ENCODE data around the gene DDX56. TPM values are rescaled to one million over a fixed set of nuclear protein-coding genes. Genes with fewer than 3 reads are reported as not detected.

DDX56 gene
- total and polyA plus RNA-seq, 5 donors from 2014 or later: 42.3 to 108 (median 47.8) TPM

DNA sequence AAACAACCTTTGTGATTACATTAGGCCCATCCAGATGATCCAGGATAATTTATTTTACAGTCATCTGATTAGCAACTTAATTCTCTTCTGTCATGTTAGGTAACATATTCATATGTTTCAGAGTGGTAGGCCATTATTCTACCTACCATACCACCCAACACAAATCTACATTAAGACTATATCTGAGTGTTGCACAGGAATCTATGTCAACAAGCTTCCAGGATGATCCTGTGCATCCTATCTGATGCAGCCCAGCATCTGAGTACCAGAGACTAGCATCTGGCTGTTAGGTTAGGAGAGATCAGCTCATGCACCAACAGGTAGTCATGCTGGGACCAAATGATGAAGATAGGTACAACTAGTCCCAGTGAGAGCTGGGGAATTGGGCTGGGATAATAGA is 1.3 kb upstream of the DDX56 start:
- no peaks in the 10 kb centered on the region for H3K27me3 Mint-ChIP-seq
- H3K27ac Mint-ChIP-seq: peak overlapping the region; percentile 98 to 100 (median 99)
- H3K4me3 Mint-ChIP-seq: peak overlapping the region; percentile 94 to 97 (median 96)
- H3K9me3 ChIP-seq (ENCODE audit: control insufficient read depth in 2 of 2, low read length in 2 of 2): no peaks in the 10 kb centered on the region
- H3K9me3 Mint-ChIP-seq: no peaks in the 10 kb centered on the region
- no peaks in the 10 kb centered on the region for H3K27me3 ChIP-seq (ENCODE audit: control insufficient read depth, insufficient read depth, low read length)
- peak overlapping the region; percentile 88 for H3K27ac ChIP-seq (ENCODE audit: insufficient read depth, low read length, poor library complexity, severe bottlenecking)
- DNase-seq (no peak), ATAC-seq (ENCODE audit: low read depth in 2 of 2) (no peak)
- H3K4me1 ChIP-seq (ENCODE audit: control insufficient read depth, insufficient read depth, low read length, poor library complexity, severe bottlenecking): peaks cover 31% of the 10 kb centered on the region
- peaks cover 51% of the 10 kb centered on the region for H3K36me3 ChIP-seq (ENCODE audit: control insufficient read depth, insufficient read depth, low read length)
- H3K4me3 ChIP-seq (ENCODE audit: low read depth, low read length): peak overlapping the region; percentile 10
- peaks cover 8 to 57% (median 29%) of the 10 kb centered on the region in 4 donors for H3K4me1 Mint-ChIP-seq
- peaks cover 26% of the 10 kb centered on the region for H3K36me3 Mint-ChIP-seq

- Mint-ChIP-seq H3K36me3 (peaks cover 26% of the 10 kb centered on the region), H3K27ac (peak overlapping the region; percentile 98 to 100 (median 99))
These were observed 672 bp upstream of the DDX56 start for GRCh38 chr7:44574287-44574872.

GRCh38 chr7:44572771-44573170 is 937 bp downstream of the DDX56 start:
- H3K4me1 Mint-ChIP-seq: peaks cover 8 to 40% (median 18%) of the 10 kb centered on the region in 4 donors
- no peak for ATAC-seq (ENCODE audit: low read depth in 2 of 2)
- Histone ChIP-seq H3K4me3 (ENCODE audit: low read depth, low read length) (peak overlapping the region; percentile 85), H3K36me3 (ENCODE audit: control insufficient read depth, insufficient read depth, low read length) (peaks cover 52% of the 10 kb centered on the region), H3K4me1 (ENCODE audit: control insufficient read depth, insufficient read depth, low read length, poor library complexity, severe bottlenecking) (peaks cover 31% of the 10 kb centered on the region), H3K9me3 (ENCODE audit: control insufficient read depth in 2 of 2, low read length in 2 of 2) (no peaks in the 10 kb centered on the region), H3K27me3 (ENCODE audit: control insufficient read depth, insufficient read depth, low read length) (no peaks in the 10 kb centered on the region), H3K27ac (ENCODE audit: insufficient read depth, low read length, poor library complexity, severe bottlenecking) (peak overlapping the region; percentile 88)
- H3K4me3 Mint-ChIP-seq: peak overlapping the region; percentile 94 to 97 (median 96)
- H3K9me3 Mint-ChIP-seq: no peaks in the 10 kb centered on the region
- H3K27me3 Mint-ChIP-seq: no peaks in the 10 kb centered on the region
- DNase-seq: no peak
- peak overlapping the region; percentile 98 to 100 (median 99) for H3K27ac Mint-ChIP-seq
- H3K36me3 Mint-ChIP-seq: peaks cover 32% of the 10 kb centered on the region

More at GRCh38 chr7:44574287-44574872, 672 bp upstream of the DDX56 start:
- peak overlapping the region; percentile 94 to 97 (median 96) for H3K4me3 Mint-ChIP-seq
- peak overlapping the region; percentile 88 for H3K27ac ChIP-seq (ENCODE audit: insufficient read depth, low read length, poor library complexity, severe bottlenecking)
- peaks cover 8 to 50% (median 22%) of the 10 kb centered on the region in 4 donors for H3K4me1 Mint-ChIP-seq
- no peaks in the 10 kb centered on the region for H3K27me3 Mint-ChIP-seq
- no peaks in the 10 kb centered on the region for H3K27me3 ChIP-seq (ENCODE audit: control insufficient read depth, insufficient read depth, low read length)
- peaks cover 51% of the 10 kb centered on the region for H3K36me3 ChIP-seq (ENCODE audit: control insufficient read depth, insufficient read depth, low read length)
- H3K9me3 Mint-ChIP-seq: no peaks in the 10 kb centered on the region
- DNase-seq (no peak), ATAC-seq (ENCODE audit: low read depth in 2 of 2) (no peak)
- H3K4me3 ChIP-seq (ENCODE audit: low read depth, low read length): peak overlapping the region; percentile 85
- H3K4me1 ChIP-seq (ENCODE audit: control insufficient read depth, insufficient read depth, low read length, poor library complexity, severe bottlenecking): peaks cover 31% of the 10 kb centered on the region
- no peaks in the 10 kb centered on the region for H3K9me3 ChIP-seq (ENCODE audit: control insufficient read depth in 2 of 2, low read length in 2 of 2)

DNA sequence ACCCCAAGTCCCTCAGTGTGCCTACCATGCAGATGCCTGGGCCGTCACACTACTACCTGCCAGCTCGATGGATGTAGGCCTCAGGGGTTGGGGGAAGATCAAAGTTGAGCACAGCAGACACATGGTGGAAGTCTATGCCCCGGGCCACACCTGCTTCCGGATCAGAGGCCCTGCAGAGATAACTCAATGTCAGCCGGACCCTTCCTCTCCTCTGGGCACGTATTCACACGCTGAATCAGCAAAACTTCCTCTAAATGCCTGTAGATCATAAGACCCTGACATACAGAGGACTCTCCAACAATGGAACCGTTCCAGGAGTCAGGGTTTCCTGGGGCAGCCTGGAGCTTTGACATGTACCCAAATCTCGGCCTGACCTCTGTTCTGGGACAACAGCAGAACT is 3.7 kb downstream of the DDX56 start:
- Histone ChIP-seq H3K4me1 (ENCODE audit: control insufficient read depth, insufficient read depth, low read length, poor library complexity, severe bottlenecking) (peaks cover 28% of the 10 kb centered on the region), H3K4me3 (ENCODE audit: low read depth, low read length) (no peak overlapping the region), H3K9me3 (ENCODE audit: control insufficient read depth in 2 of 2, low read length in 2 of 2) (no peaks in the 10 kb centered on the region), H3K36me3 (ENCODE audit: control insufficient read depth, insufficient read depth, low read length) (peaks cover 64% of the 10 kb centered on the region), H3K27ac (ENCODE audit: insufficient read depth, low read length, poor library complexity, severe bottlenecking) (no peak overlapping the region), H3K27me3 (ENCODE audit: control insufficient read depth, insufficient read depth, low read length) (no peaks in the 10 kb centered on the region)
- no peaks in the 10 kb centered on the region for H3K9me3 Mint-ChIP-seq
- DNase-seq: no peak
- H3K4me3 Mint-ChIP-seq: peak overlapping the region in 1 of 4 donors; percentile 13
- H3K36me3 Mint-ChIP-seq: peaks cover 37% of the 10 kb centered on the region
- no peaks in the 10 kb centered on the region for H3K27me3 Mint-ChIP-seq
- peak overlapping the region in 1 of 3 donors; percentile 20 for H3K27ac Mint-ChIP-seq
- no peak for ATAC-seq (ENCODE audit: low read depth in 2 of 2)
- H3K4me1 Mint-ChIP-seq: peaks cover 14 to 47% (median 20%) of the 10 kb centered on the region in 4 donors

GRCh38 chr7:44568771-44569560 is 4.7 kb downstream of the DDX56 start:
- peak overlapping the region in 1 of 3 donors; percentile 67 for H3K27ac Mint-ChIP-seq
- Histone ChIP-seq H3K36me3 (ENCODE audit: control insufficient read depth, insufficient read depth, low read length) (peaks cover 74% of the 10 kb centered on the region), H3K4me1 (ENCODE audit: control insufficient read depth, insufficient read depth, low read length, poor library complexity, severe bottlenecking) (peaks cover 20% of the 10 kb centered on the region), H3K27ac (ENCODE audit: insufficient read depth, low read length, poor library complexity, severe bottlenecking) (no peak overlapping the region), H3K4me3 (ENCODE audit: low read depth, low read length) (no peak overlapping the region), H3K9me3 (ENCODE audit: control insufficient read depth in 2 of 2, low read length in 2 of 2) (no peaks in the 10 kb centered on the region), H3K27me3 (ENCODE audit: control insufficient read depth, insufficient read depth, low read length) (no peaks in the 10 kb centered on the region)
- DNase-seq: no peak
- peaks cover 10 to 37% (median 16%) of the 10 kb centered on the region in 4 donors for H3K4me1 Mint-ChIP-seq
- H3K9me3 Mint-ChIP-seq: no peaks in the 10 kb centered on the region
- H3K36me3 Mint-ChIP-seq: peaks cover 37% of the 10 kb centered on the region
- no peaks in the 10 kb centered on the region for H3K27me3 Mint-ChIP-seq
- peak overlapping the region in 1 of 4 donors; percentile 44 for H3K4me3 Mint-ChIP-seq
- no peak for ATAC-seq (ENCODE audit: low read depth in 2 of 2)

DNA sequence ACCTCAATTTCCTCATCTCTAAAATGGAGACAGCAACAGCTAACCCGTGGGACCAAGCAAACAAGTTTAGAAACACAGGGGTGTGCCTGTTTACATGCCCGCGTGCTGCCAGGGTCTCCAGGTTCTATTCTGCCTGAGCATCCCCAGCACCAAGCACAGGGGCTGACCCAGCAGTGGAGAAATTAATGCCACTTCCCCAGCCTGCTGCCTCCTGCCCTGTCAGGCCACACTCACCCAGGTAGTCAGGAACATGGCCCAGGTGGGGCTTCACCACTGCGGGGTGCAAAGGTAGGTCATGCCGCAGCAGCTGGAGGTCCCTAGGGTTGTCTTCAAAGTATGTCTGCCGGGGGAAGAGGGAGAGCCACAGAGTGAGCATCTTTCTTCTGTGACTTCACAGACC is 5.8 kb downstream of the DDX56 start:
- Mint-ChIP-seq H3K36me3 (peaks cover 37% of the 10 kb centered on the region), H3K4me1 (peaks cover 2 to 27% (median 12%) of the 10 kb centered on the region in 4 donors), H3K9me3 (no peaks in the 10 kb centered on the region), H3K27me3 (no peaks in the 10 kb centered on the region), H3K4me3 (peak overlapping the region in 1 of 4 donors; percentile 49), H3K27ac (peak overlapping the region in 1 of 3 donors; percentile 95)
- H3K27ac ChIP-seq (ENCODE audit: insufficient read depth, low read length, poor library complexity, severe bottlenecking): no peak overlapping the region
- DNase-seq (no peak), ATAC-seq (ENCODE audit: low read depth in 2 of 2) (no peak)
- peaks cover 75% of the 10 kb centered on the region for H3K36me3 ChIP-seq (ENCODE audit: control insufficient read depth, insufficient read depth, low read length)
- peaks cover 11% of the 10 kb centered on the region for H3K4me1 ChIP-seq (ENCODE audit: control insufficient read depth, insufficient read depth, low read length, poor library complexity, severe bottlenecking)
- H3K27me3 ChIP-seq (ENCODE audit: control insufficient read depth, insufficient read depth, low read length): no peaks in the 10 kb centered on the region
- H3K4me3 ChIP-seq (ENCODE audit: low read depth, low read length): no peak overlapping the region
- H3K9me3 ChIP-seq (ENCODE audit: control insufficient read depth in 2 of 2, low read length in 2 of 2): no peaks in the 10 kb centered on the region

DNA sequence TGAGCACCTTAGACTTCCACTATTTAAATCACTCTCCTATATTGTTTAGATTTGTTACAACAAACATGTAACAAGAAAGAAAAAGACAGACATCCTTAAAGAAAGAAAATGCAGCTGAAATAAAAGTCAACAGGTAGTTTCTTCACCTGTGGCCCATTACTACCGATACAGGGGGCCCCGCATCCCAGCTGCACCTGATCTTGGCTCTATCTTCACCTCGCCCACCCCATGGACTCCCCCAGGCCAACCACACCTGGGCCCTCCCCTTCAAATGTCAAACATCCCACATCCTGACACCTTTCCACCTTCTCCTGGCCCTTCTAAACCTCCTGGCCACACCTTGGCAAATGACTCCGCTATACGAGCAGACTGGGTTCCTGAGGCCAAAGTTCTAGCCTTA is 7.0 kb downstream of the DDX56 start:
- Histone ChIP-seq H3K36me3 (ENCODE audit: control insufficient read depth, insufficient read depth, low read length) (peaks cover 66% of the 10 kb centered on the region), H3K27ac (ENCODE audit: insufficient read depth, low read length, poor library complexity, severe bottlenecking) (no peak overlapping the region), H3K27me3 (ENCODE audit: control insufficient read depth, insufficient read depth, low read length) (no peaks in the 10 kb centered on the region), H3K4me3 (ENCODE audit: low read depth, low read length) (no peak overlapping the region), H3K4me1 (ENCODE audit: control insufficient read depth, insufficient read depth, low read length, poor library complexity, severe bottlenecking) (no peaks in the 10 kb centered on the region), H3K9me3 (ENCODE audit: control insufficient read depth in 2 of 2, low read length in 2 of 2) (no peaks in the 10 kb centered on the region)
- ATAC-seq (ENCODE audit: low read depth in 2 of 2) (no peak), DNase-seq (no peak)
- Mint-ChIP-seq H3K4me1 (peaks cover 0 to 18% (median 11%) of the 10 kb centered on the region in 4 donors), H3K36me3 (peaks cover 32% of the 10 kb centered on the region), H3K9me3 (no peaks in the 10 kb centered on the region), H3K27me3 (no peaks in the 10 kb centered on the region), H3K27ac (peak overlapping the region in 2 of 3 donors; percentile 8 to 18), H3K4me3 (no peak overlapping the region)

Measured in CD4-positive, CD25-positive, alpha-beta regulatory T cell (primary cell).